GM19238 (cell line): ENCODE measurements around the gene LRRC14B.

Source experiments
- DNase-seq: peaks from one replicate; pipeline ENCODE4 v3.0.0; 2011; ENCODE audit warnings: low spot score; ENCODE audit not compliant: insufficient read length

The LRRC14B gene

GRCh38 chr5:191036-191948, at the start of gene LRRC14B:
Gene LRRC14B, plus strand, starts transcription at chr5:191495. Its CDS starts 44 bp downstream, at chr5:191539.
- DNase-seq = no peak

- no peak for DNase-seq
Measured at GRCh38 chr5:141761-142160, 49.5 kb upstream of the LRRC14B start.

GRCh38 chr5:142246-142810, 49.0 kb upstream of the LRRC14B start:
- no peak for DNase-seq

GRCh38 chr5:143041-143440, 48.3 kb upstream of the LRRC14B start:
- no peak for DNase-seq

GRCh38 chr5:144941-145340, 46.4 kb upstream of the LRRC14B start:
- no peak for DNase-seq

- no peak for DNase-seq
Measured at GRCh38 chr5:145585-146323, 45.5 kb upstream of the LRRC14B start.

GRCh38 chr5:147751-148150, 43.5 kb upstream of the LRRC14B start:
- DNase-seq = no peak

- no peak for DNase-seq
Measured at GRCh38 chr5:149745-150485, 41.4 kb upstream of the LRRC14B start.

GRCh38 chr5:150746-151145, 40.5 kb upstream of the LRRC14B start:
- no peak for DNase-seq

GRCh38 chr5:152077-152476, 39.2 kb upstream of the LRRC14B start:
- DNase-seq = no peak

- no peak for DNase-seq
Measured at GRCh38 chr5:153256-153655, 38.0 kb upstream of the LRRC14B start.

- DNase-seq = no peak
Measured at GRCh38 chr5:154236-154635, 37.1 kb upstream of the LRRC14B start.

GRCh38 chr5:154826-155225, 36.5 kb upstream of the LRRC14B start:
- DNase-seq = no peak

- no peak for DNase-seq
Measured at GRCh38 chr5:155651-156410, 35.5 kb upstream of the LRRC14B start.

GRCh38 chr5:156411-157072, 34.8 kb upstream of the LRRC14B start:
- DNase-seq = no peak

- DNase-seq = no peak
Measured at GRCh38 chr5:157126-157715, 34.1 kb upstream of the LRRC14B start.

GRCh38 chr5:157801-158200, 33.5 kb upstream of the LRRC14B start:
- no peak for DNase-seq

- no peak for DNase-seq
Measured at GRCh38 chr5:158807-159447, 32.4 kb upstream of the LRRC14B start.

GRCh38 chr5:159448-160172, 31.7 kb upstream of the LRRC14B start:
- DNase-seq = no peak
